ENCODE results near the gene KDM7A. TPM values are rescaled to one million over a fixed set of nuclear protein-coding genes. Genes with fewer than 3 reads are reported as not detected.

Gene KDM7A
- total RNA-seq, 1 donor from 2014 or later = 10.9 TPM

DNA sequence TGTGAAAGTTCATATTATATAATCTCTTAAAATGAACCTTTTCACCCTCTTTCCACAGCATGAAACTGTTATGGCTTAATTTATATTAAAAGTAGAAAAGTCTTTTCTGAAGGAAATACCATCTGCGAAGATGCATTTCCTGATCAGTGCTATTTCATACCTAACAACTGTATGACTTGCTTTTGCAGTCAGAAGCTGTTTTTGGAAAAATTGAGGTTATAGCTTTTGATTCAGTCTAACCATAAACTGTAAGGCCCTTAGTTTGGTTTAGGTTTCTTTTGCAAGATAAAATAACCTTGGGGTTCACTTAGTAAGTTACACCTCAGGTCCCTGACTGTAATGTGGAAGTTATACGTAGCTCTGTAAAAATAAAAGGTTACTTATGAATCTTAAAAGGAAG lies 91.3 kb downstream of the KDM7A start:
- DNase-seq (ENCODE audit: low read depth in 2 of 2) = peak in 1 of 2 donors; percentile 13

DNA sequence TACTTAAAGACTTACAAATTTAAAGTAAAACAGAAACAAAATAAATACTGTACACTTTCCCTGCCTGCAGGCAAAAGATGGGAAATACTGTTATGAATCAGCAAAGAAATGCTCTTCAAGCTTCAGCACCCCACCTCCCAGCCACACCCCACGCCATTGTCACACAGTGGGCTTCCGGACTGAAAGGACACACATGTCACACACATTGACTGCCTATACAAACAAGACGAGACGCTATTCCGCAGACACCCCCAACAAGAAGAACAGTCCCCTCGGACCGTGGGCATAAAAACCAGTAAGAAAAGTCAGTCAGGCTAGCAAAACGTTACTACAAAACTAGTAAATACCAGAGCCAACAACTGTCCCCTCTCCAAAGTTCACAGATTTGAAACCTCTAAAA lies 91.8 kb downstream of the KDM7A start:
- peak; percentile 36 to 41 for DNase-seq (ENCODE audit: low read depth in 2 of 2)

DNA sequence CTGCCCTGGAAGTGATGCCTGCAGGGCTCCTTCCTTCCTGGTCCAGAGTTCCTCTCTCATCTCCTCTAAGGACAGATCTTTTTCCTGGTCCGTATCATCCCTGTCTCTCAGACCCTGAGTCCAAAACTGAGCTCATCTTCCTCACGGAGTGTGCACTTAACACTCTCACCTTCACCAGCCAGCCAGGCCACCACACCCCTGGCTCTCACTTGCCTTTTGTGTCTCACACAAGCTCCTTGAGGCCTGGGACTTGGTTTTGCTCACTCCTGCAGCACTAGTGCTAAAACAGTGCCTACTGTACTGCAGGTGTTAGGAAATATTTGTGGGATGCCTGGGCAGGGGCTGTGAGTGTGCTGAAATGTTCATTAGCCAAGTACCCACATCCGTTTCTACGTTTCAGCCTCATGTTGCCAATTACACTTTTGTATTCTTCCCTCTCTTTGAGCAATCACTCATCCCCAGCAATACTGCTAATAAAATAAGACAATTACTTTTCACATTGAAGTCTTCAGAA lies 92.6 kb downstream of the KDM7A start:
- DNase-seq (ENCODE audit: low read depth in 2 of 2) = no peak

DNA sequence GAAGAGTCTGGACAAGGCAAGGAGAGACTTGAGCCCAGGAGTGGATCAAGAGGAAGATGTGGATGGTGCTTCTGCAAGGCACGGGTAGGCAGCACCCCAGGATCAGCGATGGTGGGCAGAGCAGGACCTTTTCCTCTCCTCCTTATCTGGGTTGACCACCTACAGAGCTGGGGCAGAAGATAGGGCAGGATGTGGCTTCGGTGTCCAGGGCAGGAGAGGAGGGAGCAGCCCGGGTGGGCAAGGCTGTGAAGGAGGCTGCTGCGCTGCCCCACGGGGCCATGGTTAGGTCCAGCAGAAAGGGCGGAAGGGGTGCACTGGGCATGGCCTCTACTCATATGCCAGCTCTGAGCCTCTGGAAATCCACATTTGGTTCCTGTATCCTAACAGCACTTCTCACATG lies 94.0 kb downstream of the KDM7A start:
- DNase-seq (ENCODE audit: low read depth in 2 of 2) = no peak

DNA sequence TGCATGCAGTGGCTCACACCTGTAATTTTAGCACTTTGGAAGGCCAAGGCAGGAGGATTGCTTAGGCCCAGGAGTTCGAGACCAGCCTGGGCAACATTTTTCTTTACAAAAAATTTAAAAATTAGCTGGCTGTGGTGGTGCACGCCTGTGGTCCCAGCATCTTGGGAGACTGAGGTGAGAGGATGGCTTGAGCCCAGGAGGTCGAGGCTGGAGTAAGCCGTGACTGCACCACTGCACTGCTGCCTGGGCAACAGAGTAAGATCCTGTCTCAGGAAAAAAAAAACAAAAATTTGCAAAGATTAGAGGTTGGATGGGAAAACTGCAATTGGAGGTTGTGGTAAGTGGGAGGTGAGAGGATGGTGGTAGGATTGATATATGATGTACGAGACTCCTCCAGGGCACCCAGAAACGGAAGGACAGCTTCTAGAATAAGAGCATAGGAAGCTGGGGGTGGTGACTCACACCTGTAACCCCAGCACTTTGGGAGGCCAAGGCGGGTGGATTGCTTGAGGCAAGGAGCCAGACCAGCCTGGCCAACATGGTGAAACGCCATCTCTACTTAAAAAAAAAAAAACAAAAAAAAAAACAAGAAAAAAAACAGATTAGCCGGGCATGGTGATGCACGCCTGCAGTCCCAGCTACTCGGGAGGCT lies 94.9 kb downstream of the KDM7A start:
- DNase-seq (ENCODE audit: low read depth in 2 of 2) = no peak

DNA sequence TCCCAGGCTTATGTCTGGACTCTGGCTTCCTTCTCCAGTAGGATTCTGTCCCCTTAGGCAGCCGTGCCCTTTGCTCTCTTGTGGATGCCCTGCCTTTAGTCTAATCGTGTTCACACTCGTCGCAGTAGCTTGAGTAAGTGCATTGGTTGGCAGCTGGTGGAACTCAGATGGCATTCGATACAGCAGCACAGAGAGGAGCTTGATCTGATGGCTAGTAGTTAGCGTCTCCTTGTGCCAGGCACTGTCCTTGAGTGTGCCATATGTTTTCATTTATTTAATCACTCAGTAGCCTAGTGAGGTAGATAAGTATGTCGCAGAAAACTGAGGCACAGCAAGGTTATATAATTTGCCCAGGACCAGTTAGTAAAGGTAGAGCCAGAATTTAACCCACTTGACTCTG lies 95.9 kb downstream of the KDM7A start:
- no peak for DNase-seq (ENCODE audit: low read depth in 2 of 2)

DNA sequence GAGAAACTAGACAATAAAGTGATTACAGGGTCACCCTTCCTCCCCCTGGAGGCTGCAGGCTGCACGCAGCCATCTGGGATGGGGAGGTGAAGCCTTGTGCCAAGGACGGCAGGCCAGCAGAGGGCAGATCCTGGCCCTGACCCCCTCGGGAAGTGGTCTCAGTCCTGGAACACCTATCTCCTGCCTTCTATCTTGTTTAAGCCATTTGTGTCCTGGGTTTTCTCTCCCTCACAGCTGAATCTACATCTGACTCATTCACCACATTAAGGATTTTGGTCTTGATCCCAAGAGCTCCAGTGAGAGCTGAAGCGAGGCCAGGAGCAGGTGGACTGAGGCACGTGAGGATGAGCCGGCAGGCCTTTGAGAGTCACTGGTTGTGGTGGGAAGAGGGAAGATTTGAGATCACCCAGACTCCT lies 97.7 kb downstream of the KDM7A start:
- DNase-seq (ENCODE audit: low read depth in 2 of 2) = peak; percentile 8 to 14

DNA sequence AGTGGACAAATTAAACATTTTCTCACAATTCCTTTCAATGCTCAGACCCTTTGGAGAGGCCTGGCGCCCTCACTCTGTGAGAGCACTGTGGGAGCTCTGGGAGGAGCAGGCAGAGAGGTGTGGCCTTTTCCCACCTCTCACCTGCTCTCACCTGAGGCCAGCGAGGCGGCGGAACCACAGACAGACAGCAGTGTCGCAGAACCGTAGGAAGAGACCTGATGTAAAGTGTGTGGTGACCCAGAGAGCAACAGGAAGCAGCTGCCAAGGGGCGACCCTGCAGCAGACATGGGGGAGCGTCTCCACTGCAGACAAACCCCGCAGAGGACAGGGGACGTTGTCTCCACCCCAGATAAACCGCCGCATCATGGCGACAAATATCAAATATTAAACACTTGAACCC lies 98.4 kb downstream of the KDM7A start:
- DNase-seq (ENCODE audit: low read depth in 2 of 2) = no peak

DNA sequence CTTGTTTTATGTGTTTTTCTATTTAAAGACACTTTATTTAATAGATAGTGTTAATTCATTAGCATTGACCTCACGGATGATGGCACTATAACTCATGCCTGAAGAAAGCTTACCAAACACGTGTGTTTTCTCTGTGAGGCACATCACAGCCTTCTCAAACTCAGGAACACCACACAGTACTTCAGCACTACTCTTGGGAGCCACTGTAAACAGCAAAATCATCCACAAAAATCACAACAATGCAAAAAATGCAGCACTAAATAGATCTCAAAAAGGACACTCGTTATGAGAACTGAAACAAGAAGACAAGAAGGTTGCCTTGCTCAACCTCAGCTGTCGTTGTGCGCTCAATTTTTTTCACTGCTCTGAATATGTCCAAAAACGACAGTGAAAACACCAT lies 102.0 kb downstream of the KDM7A start:
- no peak for DNase-seq (ENCODE audit: low read depth in 2 of 2)

DNA sequence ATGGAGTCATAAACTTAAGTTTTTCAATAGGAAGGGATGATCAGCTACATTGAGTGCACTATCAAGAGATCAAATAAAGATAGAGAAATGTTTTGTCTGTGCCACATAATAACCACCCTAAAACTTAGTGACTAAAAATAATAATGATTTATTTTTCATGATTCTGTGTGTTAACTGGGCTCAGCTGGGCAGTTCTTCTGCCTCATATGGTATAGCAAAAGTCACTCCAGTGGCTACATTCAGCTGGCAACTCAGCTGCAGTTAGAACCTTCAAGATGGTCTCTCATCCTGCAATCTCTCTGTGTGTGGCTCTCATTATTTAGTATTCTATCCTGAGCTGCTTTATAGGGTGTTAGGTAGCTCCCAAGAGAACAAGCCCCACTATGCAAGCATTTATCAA lies 106.2 kb downstream of the KDM7A start:
- DNase-seq (ENCODE audit: low read depth in 2 of 2) = no peak

DNA sequence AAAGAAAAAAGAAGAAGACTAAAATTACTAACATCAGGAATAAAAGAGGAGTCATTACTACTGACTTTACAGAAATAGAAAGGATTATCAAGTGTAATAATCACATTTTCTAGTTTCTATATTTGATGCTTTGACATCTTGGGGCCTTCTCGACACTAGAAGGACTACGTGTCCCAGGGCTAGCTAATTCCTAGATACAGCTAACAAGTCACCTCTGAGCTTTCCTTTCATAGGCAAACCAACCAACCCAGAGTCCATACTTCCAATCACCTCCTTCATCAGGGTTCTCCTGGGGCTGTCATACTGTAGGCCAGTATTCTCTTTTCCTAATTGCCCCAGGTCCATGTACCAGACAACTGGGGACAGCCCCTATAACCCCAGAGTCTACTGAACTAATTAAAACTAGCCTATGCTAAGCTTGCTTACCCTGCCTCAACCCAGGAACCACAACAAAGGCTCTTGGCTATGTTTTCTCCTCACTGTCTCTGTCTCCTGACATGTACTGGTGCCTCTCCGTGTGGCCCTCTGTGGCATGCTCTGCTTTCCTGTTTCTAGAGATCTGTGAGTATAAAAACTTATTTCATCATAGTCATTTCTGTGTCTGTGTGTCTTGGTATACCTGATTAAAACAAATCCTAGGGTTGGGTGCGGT lies 107.4 kb downstream of the KDM7A start:
- DNase-seq (ENCODE audit: low read depth in 2 of 2) = no peak

DNA sequence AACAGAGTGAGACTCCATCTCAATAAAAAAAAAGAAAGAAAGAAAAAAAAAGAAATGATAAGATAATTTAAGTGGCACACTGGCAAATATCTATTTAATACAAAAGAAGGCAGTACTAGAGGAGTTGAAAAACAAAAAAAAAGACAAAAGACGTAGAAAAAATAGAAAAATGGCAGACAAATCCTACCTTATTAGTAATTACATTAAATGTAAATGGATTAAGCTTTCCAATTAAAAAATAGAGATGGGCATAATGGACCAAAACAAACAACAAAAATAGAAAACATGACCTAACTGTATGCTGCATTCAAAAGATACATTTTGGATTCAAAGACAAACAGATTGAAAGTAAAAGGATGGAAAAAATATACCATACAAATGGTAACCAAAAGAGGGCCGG lies 108.8 kb downstream of the KDM7A start:
- no peak for DNase-seq (ENCODE audit: low read depth in 2 of 2)

DNA sequence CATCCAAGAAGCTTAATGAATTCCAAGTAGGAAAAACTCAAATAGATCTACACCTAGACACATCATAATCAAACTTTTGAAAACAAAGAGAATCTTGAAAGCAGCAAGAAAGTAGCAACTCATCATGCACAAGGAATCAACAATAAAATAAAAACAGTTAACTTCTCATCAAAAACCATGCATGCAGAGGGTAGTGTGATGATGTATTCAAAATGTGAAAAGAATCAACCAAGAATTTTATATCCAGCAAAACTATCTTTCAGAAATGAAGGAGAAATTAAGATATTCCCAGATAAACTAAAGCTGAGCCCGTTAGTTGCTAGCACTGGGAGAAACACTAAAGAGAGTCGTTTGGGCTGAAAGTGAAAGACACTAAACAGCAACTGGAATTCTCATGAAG lies 109.7 kb downstream of the KDM7A start:
- no peak for DNase-seq (ENCODE audit: low read depth in 2 of 2)

DNA sequence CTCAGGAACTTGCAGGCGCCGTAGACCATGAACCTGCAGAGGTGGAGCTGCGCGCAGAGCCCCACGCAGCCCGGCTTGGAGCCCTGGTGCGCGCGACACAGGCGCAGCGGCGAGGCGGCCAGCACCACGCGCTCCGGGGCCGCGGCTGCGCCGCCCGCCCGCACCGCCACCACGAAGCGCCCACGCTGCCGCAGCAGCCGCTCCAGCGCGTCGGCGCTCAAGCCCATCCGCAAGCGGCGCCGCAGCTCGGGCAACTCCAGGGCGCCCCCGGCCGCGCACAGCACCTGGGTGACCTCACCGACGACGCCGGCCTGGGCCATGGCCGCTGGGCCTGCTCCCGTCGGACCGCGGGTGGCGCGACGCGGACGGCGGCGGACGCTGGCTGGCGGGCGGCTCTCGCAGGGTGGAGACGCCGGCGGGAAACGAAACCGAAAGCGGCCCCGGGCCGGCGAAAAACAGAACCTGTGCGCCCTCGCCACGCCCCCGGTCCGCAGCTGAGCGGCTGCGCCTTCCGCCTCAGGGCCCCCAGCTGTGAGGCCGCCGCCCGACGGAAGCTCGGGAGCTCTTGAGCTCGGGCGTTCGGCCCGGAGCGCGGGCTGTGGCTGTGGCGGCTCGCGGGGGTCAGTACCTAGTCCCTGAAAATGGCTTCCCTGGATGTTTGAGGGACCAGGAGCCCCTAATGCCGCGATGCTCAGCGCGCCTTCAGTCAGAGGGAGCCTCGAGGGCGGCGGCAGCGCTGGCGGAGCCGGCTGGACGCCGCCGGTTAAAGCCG lies 114.1 kb downstream of the KDM7A start, which contains the start of gene PARP12:
Gene PARP12 (minus strand): TSS at position 424 of the 772 bp plus-strand sequence. CDS start 104 bp downstream, at position 320.
- DNase-seq (ENCODE audit: low read depth in 2 of 2) = peak; percentile 92

DNA sequence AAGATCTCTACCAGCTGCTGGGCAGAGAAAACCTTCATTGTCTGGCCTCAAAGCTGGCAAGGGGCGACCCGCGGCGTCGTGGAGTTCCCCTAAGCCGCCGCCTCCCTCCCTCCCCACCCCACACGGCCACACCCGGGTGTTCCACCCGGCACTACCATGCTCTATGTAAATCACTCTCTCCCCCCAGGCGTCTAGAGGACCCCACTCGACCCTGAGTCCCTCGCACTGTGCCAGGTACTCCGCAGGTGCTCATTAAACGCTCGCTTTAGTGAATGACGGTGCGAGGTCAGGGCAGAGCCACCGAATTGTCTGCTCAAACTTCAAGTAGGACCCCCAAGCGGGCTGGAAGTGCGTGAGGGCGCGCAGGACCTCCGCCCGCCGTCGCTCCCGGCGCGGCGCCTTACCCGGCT lies 114.7 kb downstream of the KDM7A start:
- DNase-seq (ENCODE audit: low read depth in 2 of 2) = peak; percentile 40 to 49

DNA sequence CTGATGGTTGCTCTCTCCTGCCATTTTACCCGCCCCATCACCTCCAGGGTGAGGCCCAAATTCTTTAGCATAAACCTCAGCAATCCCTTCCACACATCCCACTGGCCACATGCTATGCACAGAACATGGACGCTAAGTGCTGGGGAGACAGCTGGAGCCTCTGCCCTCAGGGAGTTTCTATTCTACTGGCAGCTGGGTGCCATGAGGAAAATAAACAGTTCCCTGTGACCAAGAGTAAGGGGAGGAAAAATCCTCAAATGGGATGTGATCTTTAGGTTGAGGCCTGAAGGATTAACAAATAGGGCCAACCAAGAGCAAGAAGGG lies 115.2 kb downstream of the KDM7A start:
- peak; percentile 20 to 36 for DNase-seq (ENCODE audit: low read depth in 2 of 2)

DNA sequence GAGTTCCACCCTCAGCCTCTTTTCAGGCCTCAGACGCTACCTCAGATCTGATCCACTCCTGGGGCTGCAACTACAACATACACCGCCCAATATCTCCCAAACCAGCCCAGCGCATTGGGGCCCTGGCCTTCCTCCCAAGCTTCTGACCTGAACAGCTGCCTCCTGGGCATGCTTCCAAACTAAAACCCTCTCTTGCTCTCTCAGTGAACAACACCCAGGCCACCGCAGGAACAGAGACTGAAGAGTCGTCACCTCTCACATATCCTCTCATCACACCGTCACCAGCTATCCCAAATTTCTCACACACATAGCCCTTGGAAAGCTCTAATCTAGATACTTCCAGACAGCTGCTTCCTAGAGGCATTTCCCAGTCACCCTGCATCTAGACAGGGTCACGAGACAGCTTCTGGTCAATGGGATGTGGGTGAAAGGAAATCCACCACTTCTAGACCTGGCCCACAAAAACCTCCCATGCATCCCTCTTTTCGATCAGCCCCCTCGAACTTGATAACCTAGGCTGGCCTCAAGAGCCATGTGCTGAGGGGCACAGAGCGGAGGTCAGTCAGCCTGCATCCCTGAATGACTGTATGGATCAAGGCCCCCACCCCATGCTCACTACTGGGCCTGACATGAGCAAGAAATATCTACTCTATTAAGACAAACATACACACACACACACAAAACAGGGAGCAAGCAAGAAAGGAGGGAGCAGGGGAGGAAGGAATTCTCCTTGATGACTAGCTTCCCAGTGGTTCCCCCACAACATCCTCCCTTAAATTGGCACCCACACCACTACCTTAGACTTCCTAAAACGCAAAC lies 115.8 kb downstream of the KDM7A start:
- DNase-seq (ENCODE audit: low read depth in 2 of 2) = peak; percentile 80 to 86

DNA sequence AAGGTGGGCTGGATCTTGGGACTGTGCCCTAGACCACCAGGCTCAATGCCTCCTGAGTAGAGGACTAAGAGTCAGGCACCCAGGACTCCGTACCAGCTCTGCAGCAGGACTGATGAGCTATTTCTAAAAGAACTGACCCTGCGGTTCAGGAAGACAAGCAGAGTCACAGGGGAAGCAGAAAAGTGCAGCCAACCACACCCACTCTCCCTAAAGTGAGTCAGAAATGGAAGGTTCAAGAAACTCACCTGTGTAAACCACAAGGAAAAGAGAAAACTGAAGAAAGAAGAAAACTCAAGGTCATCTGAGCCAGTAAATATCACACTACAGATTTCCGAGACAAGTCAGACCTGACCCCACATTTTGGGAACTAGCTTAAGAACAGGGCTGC lies 116.5 kb downstream of the KDM7A start:
- peak in 1 of 2 donors; percentile 27 for DNase-seq (ENCODE audit: low read depth in 2 of 2)

DNA sequence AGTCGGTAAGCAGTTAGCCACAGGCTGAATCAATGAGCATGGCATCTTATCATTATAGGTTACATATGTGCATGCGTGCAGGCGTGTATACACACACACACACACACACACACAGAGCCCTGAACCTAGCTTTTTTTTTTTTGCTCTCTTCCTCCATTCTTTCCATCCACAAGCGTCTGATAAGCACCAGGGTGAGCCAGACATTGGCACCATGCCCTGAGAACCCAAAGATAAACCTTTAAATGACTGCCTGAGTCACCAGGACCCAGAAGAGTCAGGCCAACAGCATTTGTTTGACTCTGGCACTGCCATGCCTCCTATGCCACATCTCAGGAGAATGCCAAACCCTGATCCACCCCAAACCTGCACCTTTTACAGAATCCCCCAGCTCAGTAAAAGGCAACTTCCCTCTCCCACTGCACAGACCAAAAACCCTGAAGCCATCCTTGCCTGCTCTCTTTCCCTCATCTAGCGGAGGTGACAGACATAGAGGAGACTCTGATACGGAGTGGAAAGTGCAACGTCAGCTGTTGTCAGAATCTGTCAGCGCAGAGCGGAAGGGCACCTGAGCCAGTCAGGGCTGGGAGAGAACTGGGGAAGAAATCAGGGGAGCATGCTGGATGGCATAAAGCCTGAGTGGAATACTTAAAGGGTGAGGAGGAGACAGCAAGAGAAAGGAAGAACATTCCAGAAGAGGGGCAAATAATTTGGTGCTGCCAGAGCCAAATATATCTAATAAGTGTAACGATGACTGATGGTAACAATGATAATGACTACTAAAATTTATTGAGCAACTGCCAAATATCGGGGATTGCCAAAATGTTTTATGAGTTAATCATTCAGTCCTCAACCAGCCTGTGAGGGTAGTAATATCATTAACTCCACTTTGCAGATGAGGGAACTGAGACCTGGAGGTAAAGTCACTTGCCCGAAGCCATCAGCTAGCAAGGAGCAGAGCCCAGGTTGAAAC lies 117.2 kb downstream of the KDM7A start:
- peak; percentile 80 to 84 for DNase-seq (ENCODE audit: low read depth in 2 of 2)

DNA sequence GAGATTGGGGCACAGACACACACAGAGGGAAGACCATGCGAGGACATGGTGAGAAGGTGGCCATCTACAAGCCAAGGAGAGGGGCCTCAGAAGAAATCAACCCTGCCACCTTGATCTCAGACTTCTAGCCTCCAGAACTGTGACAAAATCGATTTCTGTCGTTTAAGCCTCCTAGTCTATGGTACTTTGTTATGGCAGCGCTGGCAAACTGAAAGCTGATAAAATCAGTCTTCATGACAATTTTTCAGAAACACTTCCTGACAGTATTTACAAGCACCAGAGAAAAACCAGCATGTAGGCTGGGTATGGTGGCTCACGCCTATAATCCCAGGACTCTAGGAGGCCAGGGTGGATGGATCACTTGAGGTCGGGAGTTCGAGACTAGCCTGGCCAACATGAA lies 118.3 kb downstream of the KDM7A start:
- peak in 1 of 2 donors; percentile 7 for DNase-seq (ENCODE audit: low read depth in 2 of 2)
